ENCODE measurements around the gene IGDCC3. TPM values are rescaled to one million over a fixed set of nuclear protein-coding genes. Genes with fewer than 3 reads are reported as not detected.

The IGDCC3 gene
- total RNA-seq, 2 donors from 2014 or later: not detected

Other genes starting within 250 kb of the IGDCC3 start
- 10 to 100 TPM; 30.3 to 41.2 TPM for gene PDCD7, start 244.2 kb downstream of the IGDCC3 start, total RNA-seq
- 10 to 100 TPM; 39.0 to 63.5 TPM for gene CLPX, start 192.7 kb downstream of the IGDCC3 start, total RNA-seq
- gene CILP, start 166.5 kb downstream of the IGDCC3 start, total RNA-seq: under 1 TPM; 0.08 to 0.12 TPM
- gene PARP16, start 91.1 kb downstream of the IGDCC3 start, total RNA-seq: 10 to 100 TPM in 1 of 2 donors, 1 to 10 TPM in 1; 8.5 to 12.0 TPM
- not detected for gene RNU5A-1, start 82.0 kb downstream of the IGDCC3 start, total RNA-seq
- not detected for gene RNU5B-1, start 73.3 kb downstream of the IGDCC3 start, total RNA-seq
- under 1 TPM; 0.07 to 0.20 TPM for gene IGDCC4, start 44.9 kb upstream of the IGDCC3 start, total RNA-seq
- gene DPP8, start 139.7 kb upstream of the IGDCC3 start, total RNA-seq: 10 to 100 TPM; 46.4 to 48.5 TPM
- 10 to 100 TPM; 39.3 to 49.6 TPM for gene HACD3, start 152.5 kb upstream of the IGDCC3 start, total RNA-seq
- 10 to 100 TPM; 51.1 to 51.3 TPM for gene INTS14, start 233.1 kb upstream of the IGDCC3 start, total RNA-seq
- gene SLC24A1, start 243.9 kb upstream of the IGDCC3 start, total RNA-seq: 1 to 10 TPM; 2.9 to 6.6 TPM

Measured in natural killer cell treated with Interleukin-12 subunit alpha and Interleukin-12 subunit beta and Interleukin-15 and Interleukin-18, amount 100 ng/mL, for 72 hours (primary cell).